GM13977 (cell line): Measurements from ENCODE around the gene CSTB.

ENCODE experiments used
- DNase-seq: peaks from one replicate; pipeline ENCODE4 v3.0.0; 2012; ENCODE audit warnings: low spot score
- in situ Hi-C: fragments of 300-500 bp; cut with MboI; formaldehyde crosslinking; loops from one replicate; pipeline ENCODE4 v1.12.0; 2022; ENCODE audit warnings: low sequenced_read_pairs, low pct_unique_long_range_greater_than_20kb, mixed read lengths, inconsistent platforms; ENCODE audit not compliant: unreplicated experiment
- TF ChIP-seq, protein P1 (sequence below): IDR thresholded peaks from 2 replicates; pipeline ENCODE4 v1.5.1; 2012; ENCODE audit warnings: mild to moderate bottlenecking, control low read depth; ENCODE audit not compliant: insufficient read depth; ENCODE audit errors: extremely low read depth, missing control alignments

CSTB gene

DNA sequence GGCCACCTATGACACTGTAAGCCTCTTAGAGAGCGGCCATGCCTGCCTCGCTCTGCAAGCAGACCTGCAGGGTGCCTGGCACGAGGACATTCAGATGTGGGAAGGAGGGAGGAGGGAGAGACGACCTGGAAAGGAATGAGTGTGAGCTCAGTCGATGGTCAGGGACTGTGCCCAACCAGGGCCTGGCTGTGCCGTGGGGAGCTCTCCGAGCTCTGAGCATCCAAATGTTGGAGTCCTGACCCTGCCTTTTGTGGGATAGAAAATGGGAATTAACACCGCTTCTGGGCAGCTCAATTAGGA lies 7.3 kb downstream of the CSTB start:
- in situ Hi-C loops = no loop called here
- TF ChIP-seq, protein P1, sequence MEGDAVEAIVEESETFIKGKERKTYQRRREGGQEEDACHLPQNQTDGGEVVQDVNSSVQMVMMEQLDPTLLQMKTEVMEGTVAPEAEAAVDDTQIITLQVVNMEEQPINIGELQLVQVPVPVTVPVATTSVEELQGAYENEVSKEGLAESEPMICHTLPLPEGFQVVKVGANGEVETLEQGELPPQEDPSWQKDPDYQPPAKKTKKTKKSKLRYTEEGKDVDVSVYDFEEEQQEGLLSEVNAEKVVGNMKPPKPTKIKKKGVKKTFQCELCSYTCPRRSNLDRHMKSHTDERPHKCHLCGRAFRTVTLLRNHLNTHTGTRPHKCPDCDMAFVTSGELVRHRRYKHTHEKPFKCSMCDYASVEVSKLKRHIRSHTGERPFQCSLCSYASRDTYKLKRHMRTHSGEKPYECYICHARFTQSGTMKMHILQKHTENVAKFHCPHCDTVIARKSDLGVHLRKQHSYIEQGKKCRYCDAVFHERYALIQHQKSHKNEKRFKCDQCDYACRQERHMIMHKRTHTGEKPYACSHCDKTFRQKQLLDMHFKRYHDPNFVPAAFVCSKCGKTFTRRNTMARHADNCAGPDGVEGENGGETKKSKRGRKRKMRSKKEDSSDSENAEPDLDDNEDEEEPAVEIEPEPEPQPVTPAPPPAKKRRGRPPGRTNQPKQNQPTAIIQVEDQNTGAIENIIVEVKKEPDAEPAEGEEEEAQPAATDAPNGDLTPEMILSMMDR = no peak
- DNase-seq = no peak

DNA sequence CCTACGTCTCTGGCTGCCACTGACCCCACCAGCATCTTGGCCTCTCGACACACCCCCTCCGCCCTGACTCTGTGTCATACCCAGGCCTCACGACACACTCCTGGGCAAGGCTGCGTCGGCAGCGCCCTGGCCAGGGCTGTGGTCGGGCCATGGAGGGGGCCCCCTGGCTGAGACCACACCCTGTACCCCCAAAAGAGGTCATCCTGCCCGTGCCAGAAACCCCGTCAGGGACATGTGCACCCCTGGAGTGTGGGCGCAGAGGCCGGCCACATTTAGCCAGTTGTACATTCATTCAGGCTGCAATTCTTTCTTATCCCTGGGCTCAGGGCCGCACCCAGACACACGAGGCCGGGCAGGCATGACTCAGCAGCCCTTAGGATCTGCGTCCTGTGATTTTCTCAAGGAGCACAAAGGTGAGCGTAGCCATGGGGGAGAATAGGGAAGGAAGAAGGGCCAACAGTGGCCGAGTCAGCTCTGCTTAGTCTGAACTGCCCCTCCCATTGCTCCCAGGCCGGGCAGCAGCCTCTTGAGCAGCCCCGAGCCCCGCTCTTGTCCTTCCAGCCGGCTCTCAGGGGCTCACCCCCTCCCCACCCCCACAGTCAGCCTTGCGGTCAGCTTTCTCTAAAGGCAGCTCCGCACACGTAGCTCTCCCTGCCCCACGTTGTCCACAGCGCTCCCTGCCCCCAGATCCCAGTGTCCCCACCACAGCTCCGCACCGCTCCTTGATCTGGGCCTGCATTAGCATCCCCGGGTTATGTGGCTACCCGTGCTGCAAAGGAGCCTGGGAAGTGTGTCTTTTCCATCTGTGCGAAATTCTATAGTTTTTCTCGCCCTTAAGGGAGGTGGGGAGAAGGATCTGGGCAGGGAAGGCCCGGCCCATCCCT lies 7.9 kb downstream of the CSTB start:
- TF ChIP-seq, protein P1 = no peak
- no peak for DNase-seq
- in situ Hi-C loops = no loop called here

DNA sequence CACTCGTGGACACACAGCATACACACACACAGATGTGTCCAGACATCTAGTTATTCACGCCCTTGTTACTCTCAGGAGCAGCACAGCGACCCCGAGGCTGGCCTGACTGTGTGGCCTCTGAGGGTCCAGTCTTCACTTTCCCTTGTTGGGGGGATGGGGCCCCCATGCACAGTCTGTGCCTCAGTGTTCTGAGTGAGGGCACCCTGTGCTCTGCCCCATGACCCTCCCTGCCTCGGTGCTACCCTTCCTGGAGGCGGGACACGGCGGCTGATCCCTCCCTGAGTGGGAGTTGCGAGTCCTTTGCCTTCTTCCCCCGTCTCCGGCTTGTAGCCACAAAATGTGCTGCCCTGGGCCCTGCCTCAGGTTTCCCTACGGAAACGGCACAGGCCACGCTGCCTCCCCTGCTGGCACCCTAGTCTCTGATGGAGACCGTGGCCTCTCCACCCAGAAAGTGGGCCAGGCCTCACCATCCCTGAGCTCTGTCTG lies 8.6 kb downstream of the CSTB start:
- DNase-seq = no peak
- in situ Hi-C loops = no loop called here

DNA sequence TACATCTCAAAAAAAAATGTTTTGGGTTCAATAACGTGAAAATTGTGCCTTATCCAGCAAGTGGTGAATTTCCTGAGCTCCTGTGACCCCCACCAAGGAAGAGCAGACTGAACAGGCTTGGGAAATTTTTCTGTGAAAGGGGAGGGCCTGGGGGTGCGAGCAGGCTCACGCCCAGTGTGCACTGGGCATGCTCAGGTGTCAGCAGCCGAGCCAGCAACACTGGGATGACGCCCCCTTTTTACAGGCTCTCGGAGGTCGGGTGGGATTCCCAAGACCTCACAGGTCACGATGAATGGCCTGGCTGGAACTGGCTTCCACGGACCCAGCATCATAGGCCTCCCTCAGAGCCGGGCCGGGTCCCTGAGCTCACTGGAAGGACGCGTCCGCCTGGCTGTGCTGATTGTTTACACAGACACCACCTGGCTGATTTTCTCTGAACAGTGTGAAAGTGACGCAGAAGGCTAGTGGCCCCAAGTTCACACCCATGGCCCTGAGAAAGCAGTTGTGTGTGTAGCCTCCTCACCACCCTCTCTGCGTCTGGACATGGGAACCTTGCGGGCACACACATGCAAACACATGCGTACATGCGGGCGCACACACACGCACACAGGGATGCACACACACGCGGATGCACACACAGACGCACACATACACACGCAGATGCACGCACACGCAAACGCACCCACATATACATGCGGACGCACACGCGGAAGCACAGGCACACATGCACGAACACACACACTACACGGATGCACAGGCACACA lies 9.2 kb downstream of the CSTB start:
- no peak for DNase-seq
- in situ Hi-C loops = no loop called here
- TF ChIP-seq, protein P1 = no peak

More for the DNA sequence above, 8.6 kb downstream of the CSTB start:
- TF ChIP-seq, protein P1 = no peak

DNA sequence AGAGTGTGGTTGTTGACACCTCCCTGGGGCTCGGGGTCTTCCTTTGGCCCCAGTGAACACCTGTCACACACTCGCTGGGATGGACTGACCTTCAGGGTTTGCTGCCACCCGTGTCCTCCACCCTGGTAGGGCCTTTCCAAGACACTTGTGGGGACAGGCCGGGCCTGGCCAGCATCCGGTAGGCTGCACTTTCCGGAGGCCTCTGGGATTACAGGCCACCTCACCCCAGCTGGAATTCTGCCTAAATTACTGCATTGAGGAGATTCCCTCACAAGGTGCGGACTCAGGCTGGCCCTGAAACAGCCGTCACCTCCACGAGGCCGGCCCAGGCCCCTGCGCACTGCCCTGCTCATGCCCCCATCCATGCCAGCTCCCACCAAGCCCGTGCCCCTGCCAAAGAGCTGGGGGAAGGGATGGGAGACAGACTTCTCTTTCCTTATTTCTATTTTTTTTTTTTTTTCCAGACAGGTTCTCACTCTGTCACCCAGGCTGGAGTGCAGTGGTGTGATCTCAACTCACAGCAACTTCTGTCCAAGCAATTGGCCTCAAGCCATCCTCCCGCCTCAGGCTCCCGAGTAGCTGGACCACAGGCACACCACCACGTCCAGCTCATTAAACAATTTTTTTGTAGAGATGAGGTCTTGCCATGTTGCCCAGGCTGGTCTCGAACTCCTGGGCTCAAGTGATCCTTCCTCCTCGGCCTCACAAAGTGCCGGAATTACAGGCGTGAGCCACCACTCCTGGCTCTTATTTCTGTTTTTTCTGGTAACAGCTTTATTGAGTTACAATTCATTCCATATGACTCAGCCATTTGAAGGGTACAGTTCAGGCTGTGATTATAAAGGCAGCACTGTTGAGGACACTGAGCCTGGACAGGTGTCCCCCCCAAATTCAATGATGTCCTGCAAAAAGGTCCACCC lies 11.3 kb downstream of the CSTB start:
- in situ Hi-C loops = no loop called here
- DNase-seq = no peak
- TF ChIP-seq, protein P1 = no peak

DNA sequence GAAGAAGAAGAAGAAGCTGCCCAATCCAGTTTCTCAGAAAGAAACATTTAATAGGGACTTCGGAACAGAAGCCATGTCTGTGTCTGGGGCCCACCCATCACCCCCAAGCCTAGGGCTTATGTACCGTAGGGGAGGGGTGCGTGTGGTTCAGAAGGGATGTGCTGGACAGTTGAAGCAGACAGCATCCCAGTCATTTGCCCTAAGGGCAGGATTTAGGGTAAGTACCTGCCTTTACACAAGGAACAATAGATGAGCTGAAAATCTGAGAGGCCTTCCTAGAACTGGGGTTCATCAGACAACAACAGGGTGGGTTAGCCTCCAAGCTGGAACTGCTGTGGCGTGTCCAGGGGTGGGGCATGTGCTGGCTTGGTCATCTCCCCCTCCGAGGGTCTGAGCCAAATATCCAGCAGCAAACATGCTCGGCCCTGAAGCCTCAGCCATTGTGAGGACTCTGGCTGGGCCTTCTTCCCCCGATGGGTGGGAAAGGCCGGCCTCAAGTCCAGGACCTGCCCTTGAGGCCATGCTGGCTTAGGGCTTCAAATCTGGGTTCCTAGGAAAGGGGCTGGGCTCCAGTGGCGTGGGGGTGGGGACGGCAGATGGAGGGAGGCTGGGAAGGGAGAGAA lies 12.1 kb downstream of the CSTB start:
- DNase-seq = no peak
- in situ Hi-C loops = no loop called here
- TF ChIP-seq, protein P1 = no peak
